Measurements from ENCODE around the gene DIRAS3.
"Not testable (repeated sequence)": the region's sequence is repeated elsewhere in the genome, so short reads cannot be mapped to it uniquely, and the experiment has no call there.

The DIRAS3 gene

GRCh38 chr1:68049941-68050878, at the start of gene DIRAS3:
Gene DIRAS3, minus strand, starts transcription at chr1:68050627. Its CDS starts 3,330 bp downstream, at chr1:68047297.
- DNase-seq = no peak

- DNase-seq = no peak
Observed at GRCh38 chr1:68093737-68094136, 43.3 kb upstream of the DIRAS3 start.

GRCh38 chr1:68087184-68087583, 36.8 kb upstream of the DIRAS3 start:
- DNase-seq = no peak

GRCh38 chr1:68085752-68086151, 35.3 kb upstream of the DIRAS3 start:
- DNase-seq = no peak

GRCh38 chr1:68083686-68084085, 33.3 kb upstream of the DIRAS3 start:
- DNase-seq = no peak

- no peak for DNase-seq
Observed at GRCh38 chr1:68081775-68082283, 31.4 kb upstream of the DIRAS3 start.

GRCh38 chr1:68078647-68079046, 28.2 kb upstream of the DIRAS3 start:
- DNase-seq = no peak

- no peak for DNase-seq
Observed at GRCh38 chr1:68074472-68074871, 24.0 kb upstream of the DIRAS3 start.

GRCh38 chr1:68065766-68066165, 15.3 kb upstream of the DIRAS3 start:
- DNase-seq = no peak

- not testable (repeated sequence) for DNase-seq
Observed at GRCh38 chr1:68058053-68058452, 7.6 kb upstream of the DIRAS3 start.

- DNase-seq = no peak
Observed at GRCh38 chr1:68057564-68057963, 7.1 kb upstream of the DIRAS3 start.

- no peak for DNase-seq
Observed at GRCh38 chr1:68057050-68057449, 6.6 kb upstream of the DIRAS3 start.

GRCh38 chr1:68051475-68051874, 1.0 kb upstream of the DIRAS3 start:
- DNase-seq = no peak

- no peak for DNase-seq
Observed at GRCh38 chr1:68047659-68048026, 2.8 kb downstream of the DIRAS3 start.

- DNase-seq = no peak
Observed at GRCh38 chr1:68046885-68047658, 3.4 kb downstream of the DIRAS3 start.

- DNase-seq = no peak
Observed at GRCh38 chr1:68046423-68046822, 4.0 kb downstream of the DIRAS3 start.

GRCh38 chr1:68045511-68046180, 4.8 kb downstream of the DIRAS3 start:
- no peak for DNase-seq

GRCh38 chr1:68043443-68044090, 6.9 kb downstream of the DIRAS3 start:
- no peak for DNase-seq

GRCh38 chr1:68036946-68037345, 13.5 kb downstream of the DIRAS3 start:
- no peak for DNase-seq

GRCh38 chr1:68029444-68029843, 21.0 kb downstream of the DIRAS3 start:
- DNase-seq = no peak

GRCh38 chr1:68028566-68028965, 21.9 kb downstream of the DIRAS3 start:
- DNase-seq = no peak

- no peak for DNase-seq
Observed at GRCh38 chr1:68024635-68025338, 25.6 kb downstream of the DIRAS3 start.

Data from activated CD8-positive, alpha-beta memory T cell treated with anti-CD3 and anti-CD28 coated beads, Interleukin-2, amount 50 U/mL, for 48 hours (primary cell).